Hematopoietic multipotent progenitor cell treated with erythropoietin and hydrocortisone succinate and interleukin-3 and kit ligand, for 4 days (in vitro differentiated cells): ENCODE results near the gene TIFAB.

Source experiments
- DNase-seq: peaks from one replicate; pipeline ENCODE4 v3.0.0-alpha.2; 2015

The TIFAB gene

GRCh38 chr5:135422419-135422818 lies 29.7 kb downstream of the TIFAB start:
- DNase-seq: no peak

GRCh38 chr5:135417083-135417482 lies 35.1 kb downstream of the TIFAB start:
- DNase-seq: no peak

GRCh38 chr5:135405082-135405481 lies 47.1 kb downstream of the TIFAB start:
- no peak for DNase-seq

- DNase-seq: no peak
Observed at GRCh38 chr5:135402031-135402430, 50.1 kb downstream of the TIFAB start.

- DNase-seq: no peak
Observed at GRCh38 chr5:135400866-135401265, 51.3 kb downstream of the TIFAB start.

GRCh38 chr5:135399794-135400542 lies 52.2 kb downstream of the TIFAB start:
- DNase-seq: peak; percentile 71

GRCh38 chr5:135398855-135399793 lies 53.0 kb downstream of the TIFAB start, which contains the start of gene MACROH2A1:
MACROH2A1 (minus strand) TSS chr5:135399231; CDS start chr5:135389093, 10,138 bp downstream.
- DNase-seq: peak; percentile 95

- DNase-seq: no peak
Observed at GRCh38 chr5:135398160-135398854, 53.8 kb downstream of the TIFAB start.
